Peyer's patch (tissue), 4 donors: Measurements from ENCODE around the gene HK2. TPM values are rescaled to one million over a fixed set of nuclear protein-coding genes. Genes with fewer than 3 reads are reported as not detected.

Experiments
- DNase-seq, 3 donors: peaks; one replicate each; pipeline ENCODE4 v3.0.0-alpha.2; 2017 to 2019
- H3K27ac ChIP-seq, 4 donors: fragments of 200-600 bp; sonication (generic); one replicate each; pipeline ENCODE4 v1.5.1; 2016 to 2019
- H3K27me3 ChIP-seq, 2 donors: fragments of 200-600 bp; sonication (generic); one replicate each; pipeline ENCODE4 v1.5.1; 2019
- H3K36me3 ChIP-seq, 3 donors: fragments of 200-600 bp; sonication (generic); one replicate each; pipeline ENCODE4 v1.5.1; 2016 to 2019
- H3K4me1 ChIP-seq, 4 donors: fragments of 200-600 bp; sonication (generic); one replicate each; pipeline ENCODE4 v1.5.1; 2016 to 2019
- H3K4me3 ChIP-seq, 4 donors: fragments of 200-600 bp; sonication (generic); 1 replicate in 3 of 4; 2 replicates in 1 of 4; pipeline ENCODE4 v1.5.1; 2016 to 2019; ENCODE audit warnings: mild to moderate bottlenecking in 1 of 4
- H3K9me3 ChIP-seq, 4 donors: fragments of 200-600 bp; sonication (generic); one replicate each; pipeline ENCODE4 v1.5.1; 2016 to 2019; ENCODE audit warnings: mild to moderate bottlenecking in 1 of 4
- POLR2A ChIP-seq, 2 donors: fragments of 450-650 bp; IDR thresholded peaks; one replicate each; pipeline ENCODE4 v1.5.1; 2017; ENCODE audit warnings: antibody characterized with exemption in 2 of 2, mild to moderate bottlenecking in 2 of 2, moderate library complexity in 2 of 2
- total RNA-seq, 4 donors: library from RNA; depleted of rRNA; stranded (reverse); fragments of >200 nt; gene quantifications; one replicate each; pipeline ENCODE4 v1.1.0, GENCODE V29; 2016
- TF ChIP-seq, protein P1 (sequence below), 6 experiments: fragments of 450-650 bp in 4 of 6; fragments of 200-600 bp in 2 of 6; sonication (generic) in 1 of 6; IDR thresholded peaks; one replicate each; pipeline ENCODE4 v1.5.1; 2017 to 2019; ENCODE audit warnings: antibody characterized with exemption in 6 of 6, mild to moderate bottlenecking in 3 of 6, moderate library complexity in 1 of 6

Gene HK2
- total RNA-seq, 4 donors from 2014 or later = 9.9 to 39.9 (median 24.8) TPM

- TF ChIP-seq POLR2A (IDR thresholded peaks at IDR 0.05) = no peak
- TF ChIP-seq, protein P1, sequence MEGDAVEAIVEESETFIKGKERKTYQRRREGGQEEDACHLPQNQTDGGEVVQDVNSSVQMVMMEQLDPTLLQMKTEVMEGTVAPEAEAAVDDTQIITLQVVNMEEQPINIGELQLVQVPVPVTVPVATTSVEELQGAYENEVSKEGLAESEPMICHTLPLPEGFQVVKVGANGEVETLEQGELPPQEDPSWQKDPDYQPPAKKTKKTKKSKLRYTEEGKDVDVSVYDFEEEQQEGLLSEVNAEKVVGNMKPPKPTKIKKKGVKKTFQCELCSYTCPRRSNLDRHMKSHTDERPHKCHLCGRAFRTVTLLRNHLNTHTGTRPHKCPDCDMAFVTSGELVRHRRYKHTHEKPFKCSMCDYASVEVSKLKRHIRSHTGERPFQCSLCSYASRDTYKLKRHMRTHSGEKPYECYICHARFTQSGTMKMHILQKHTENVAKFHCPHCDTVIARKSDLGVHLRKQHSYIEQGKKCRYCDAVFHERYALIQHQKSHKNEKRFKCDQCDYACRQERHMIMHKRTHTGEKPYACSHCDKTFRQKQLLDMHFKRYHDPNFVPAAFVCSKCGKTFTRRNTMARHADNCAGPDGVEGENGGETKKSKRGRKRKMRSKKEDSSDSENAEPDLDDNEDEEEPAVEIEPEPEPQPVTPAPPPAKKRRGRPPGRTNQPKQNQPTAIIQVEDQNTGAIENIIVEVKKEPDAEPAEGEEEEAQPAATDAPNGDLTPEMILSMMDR (IDR thresholded peaks at IDR 0.05) = no peak
- Histone ChIP-seq H3K27ac (no peak overlapping the region), H3K4me1 (no peaks in the 10 kb centered on the region), H3K9me3 (no peaks in the 10 kb centered on the region), H3K36me3 (no peaks in the 10 kb centered on the region), H3K4me3 (no peak overlapping the region), H3K27me3 (no peaks in the 10 kb centered on the region)
- DNase-seq = no peak
These were observed 108.3 kb downstream of the HK2 start for GRCh38 chr2:74942263-74942662.

Other genes starting within 250 kb of the HK2 start
- gene M1AP, start 185.8 kb upstream of the HK2 start, total RNA-seq = not detected
- 1 to 10 TPM; 1.6 to 6.5 (median 3.3) TPM for gene SEMA4F, start 179.9 kb upstream of the HK2 start, total RNA-seq
- 10 to 100 TPM; 20.1 to 46.2 (median 23.6) TPM for gene POLE4, start 124.5 kb downstream of the HK2 start, total RNA-seq